ENCODE data around the gene SLC5A10. TPM values are rescaled to one million over a fixed set of nuclear protein-coding genes. Genes with fewer than 3 reads are reported as not detected.

SLC5A10 gene
- total RNA-seq, 6 experiments from 2014 or later: 0.07 to 0.14 TPM; not detected in 4

DNA sequence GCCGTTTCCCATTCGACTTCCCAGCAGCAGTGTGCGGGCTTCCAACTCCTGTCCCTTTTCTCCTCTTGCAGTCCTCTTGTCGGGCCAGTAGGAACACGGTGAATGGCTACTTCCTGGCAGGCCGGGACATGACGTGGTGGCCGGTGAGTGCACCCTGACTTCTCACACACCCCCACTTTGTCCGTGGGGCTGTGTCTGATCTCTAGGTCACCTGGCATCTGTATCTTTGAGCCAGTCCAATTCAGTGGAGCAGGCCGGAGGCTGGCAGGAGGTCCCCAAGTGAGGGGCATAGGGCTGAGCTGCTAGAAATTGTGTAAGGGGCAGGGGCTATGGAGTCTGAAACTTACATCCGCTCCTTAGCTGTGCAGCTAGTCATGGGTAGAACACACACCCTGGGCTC lies 6.6 kb downstream of the SLC5A10 start:
- 86% methylated on average over 10 of the region's 11 CpGs for WGBS (ENCODE audit: insufficient coverage, low coverage, low lambda C conversion rate, missing lambda C conversion rate)
- Histone ChIP-seq H3K9me3 (no peaks in the 10 kb centered on the region), H3K36me3 (no peaks in the 10 kb centered on the region), H3K4me3 (no peak overlapping the region), H3K27ac (no peak overlapping the region), H3K4me1 (no peaks in the 10 kb centered on the region), H3K27me3 (no peaks in the 10 kb centered on the region)
- intact Hi-C loops (cut with DNase I): no loop called here
- ATAC-seq: no peak
- no peak for TF ChIP-seq POLR2A (IDR thresholded peaks at IDR 0.05)
- TF ChIP-seq, protein P1, sequence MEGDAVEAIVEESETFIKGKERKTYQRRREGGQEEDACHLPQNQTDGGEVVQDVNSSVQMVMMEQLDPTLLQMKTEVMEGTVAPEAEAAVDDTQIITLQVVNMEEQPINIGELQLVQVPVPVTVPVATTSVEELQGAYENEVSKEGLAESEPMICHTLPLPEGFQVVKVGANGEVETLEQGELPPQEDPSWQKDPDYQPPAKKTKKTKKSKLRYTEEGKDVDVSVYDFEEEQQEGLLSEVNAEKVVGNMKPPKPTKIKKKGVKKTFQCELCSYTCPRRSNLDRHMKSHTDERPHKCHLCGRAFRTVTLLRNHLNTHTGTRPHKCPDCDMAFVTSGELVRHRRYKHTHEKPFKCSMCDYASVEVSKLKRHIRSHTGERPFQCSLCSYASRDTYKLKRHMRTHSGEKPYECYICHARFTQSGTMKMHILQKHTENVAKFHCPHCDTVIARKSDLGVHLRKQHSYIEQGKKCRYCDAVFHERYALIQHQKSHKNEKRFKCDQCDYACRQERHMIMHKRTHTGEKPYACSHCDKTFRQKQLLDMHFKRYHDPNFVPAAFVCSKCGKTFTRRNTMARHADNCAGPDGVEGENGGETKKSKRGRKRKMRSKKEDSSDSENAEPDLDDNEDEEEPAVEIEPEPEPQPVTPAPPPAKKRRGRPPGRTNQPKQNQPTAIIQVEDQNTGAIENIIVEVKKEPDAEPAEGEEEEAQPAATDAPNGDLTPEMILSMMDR (IDR thresholded peaks at IDR 0.05): no peak
- DNase-seq: no peak

DNA sequence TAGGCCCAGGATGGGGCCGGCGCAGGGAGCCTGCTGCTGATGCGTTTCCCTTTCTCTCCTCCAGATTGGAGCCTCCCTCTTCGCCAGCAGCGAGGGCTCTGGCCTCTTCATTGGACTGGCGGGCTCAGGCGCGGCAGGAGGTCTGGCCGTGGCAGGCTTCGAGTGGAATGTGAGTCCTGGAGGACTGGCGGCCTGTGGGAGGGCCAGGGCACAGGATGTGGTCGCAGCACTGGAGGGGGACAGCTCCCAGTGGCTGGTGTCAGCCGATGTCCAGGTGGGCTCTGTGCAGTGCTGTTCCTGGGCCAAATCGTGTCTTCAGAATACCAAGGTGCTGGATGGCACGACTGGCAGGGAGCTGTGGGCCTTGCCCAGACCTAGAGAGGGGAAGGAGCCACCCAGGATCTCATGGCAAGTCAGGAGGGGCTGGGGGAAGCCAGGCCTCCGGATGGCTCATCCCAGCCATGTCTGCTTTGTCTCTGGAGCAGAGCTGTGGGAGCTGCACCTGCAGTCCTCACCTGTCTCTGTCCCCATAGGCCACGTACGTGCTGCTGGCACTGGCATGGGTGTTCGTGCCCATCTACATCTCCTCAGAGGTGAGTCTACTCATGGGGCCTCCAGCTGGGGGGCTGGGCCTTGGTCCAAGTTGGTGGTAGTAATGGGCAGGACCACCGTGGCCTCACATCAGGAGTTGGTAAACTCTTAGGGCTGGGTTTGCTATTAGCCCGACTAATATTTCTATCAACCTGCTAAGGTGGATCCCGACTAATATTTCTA lies 7.3 kb downstream of the SLC5A10 start:
- Histone ChIP-seq H3K36me3 (no peaks in the 10 kb centered on the region), H3K27me3 (no peaks in the 10 kb centered on the region), H3K4me1 (no peaks in the 10 kb centered on the region), H3K9me3 (no peaks in the 10 kb centered on the region), H3K27ac (no peak overlapping the region), H3K4me3 (no peak overlapping the region)
- no peak for ATAC-seq
- 85% methylated on average over 9 of the region's 22 CpGs for WGBS (ENCODE audit: insufficient coverage, low coverage, low lambda C conversion rate, missing lambda C conversion rate)
- intact Hi-C loops (cut with DNase I): no loop called here
- TF ChIP-seq, protein P1 (IDR thresholded peaks at IDR 0.05): no peak
- no peak for TF ChIP-seq POLR2A (IDR thresholded peaks at IDR 0.05)
- DNase-seq: peak in 1 of 3 donors; percentile 43

DNA sequence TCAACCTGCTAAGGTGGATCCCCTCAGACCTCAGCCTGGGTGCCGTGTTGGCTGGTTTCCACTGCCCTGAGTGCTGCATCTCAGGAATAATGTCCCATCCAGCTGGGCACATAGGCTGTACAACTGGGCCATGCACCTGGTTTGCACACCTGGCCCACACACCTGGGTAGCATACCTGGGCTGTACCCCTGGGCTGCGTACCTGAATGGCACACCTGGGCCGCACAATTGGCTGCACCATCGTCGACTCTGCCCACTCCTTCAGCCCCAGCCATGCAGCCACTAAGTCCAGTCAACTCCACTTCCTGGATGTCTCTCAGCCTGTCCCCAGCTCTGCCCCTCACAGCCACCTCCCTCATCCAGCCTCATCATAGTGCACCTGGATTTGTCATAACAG lies 7.9 kb downstream of the SLC5A10 start:
- WGBS (ENCODE audit: insufficient coverage, low coverage, low lambda C conversion rate, missing lambda C conversion rate): 71% methylated on average over 2 of the region's 5 CpGs
- H3K36me3 ChIP-seq: no peaks in the 10 kb centered on the region
- no peaks in the 10 kb centered on the region for H3K27me3 ChIP-seq
- no peak for ATAC-seq
- intact Hi-C loops (cut with DNase I): no loop called here
- TF ChIP-seq POLR2A (IDR thresholded peaks at IDR 0.05): no peak
- TF ChIP-seq, protein P1 (IDR thresholded peaks at IDR 0.05): no peak
- H3K4me1 ChIP-seq: no peaks in the 10 kb centered on the region
- no peak for DNase-seq
- no peak overlapping the region for H3K27ac ChIP-seq
- H3K4me3 ChIP-seq: no peak overlapping the region
- no peaks in the 10 kb centered on the region for H3K9me3 ChIP-seq

DNA sequence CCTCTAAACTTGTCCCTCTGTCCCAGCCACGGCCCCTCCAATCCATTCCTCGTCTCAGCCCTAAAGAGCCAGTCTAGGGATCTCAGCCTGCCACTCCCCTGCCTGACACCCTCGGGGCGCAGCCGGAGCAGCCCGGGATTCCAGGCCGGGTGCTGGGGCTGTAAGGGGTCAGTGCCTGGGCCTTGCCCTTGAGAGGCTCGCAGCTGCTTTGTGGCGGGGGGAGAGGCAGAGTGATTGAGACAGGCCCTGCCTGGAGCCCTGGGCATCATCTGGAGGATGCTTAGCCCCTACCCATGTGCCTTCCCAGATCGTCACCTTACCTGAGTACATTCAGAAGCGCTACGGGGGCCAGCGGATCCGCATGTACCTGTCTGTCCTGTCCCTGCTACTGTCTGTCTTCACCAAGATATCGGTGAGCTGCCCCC lies 8.3 kb downstream of the SLC5A10 start:
- Histone ChIP-seq H3K9me3 (no peaks in the 10 kb centered on the region), H3K4me3 (no peak overlapping the region), H3K27ac (no peak overlapping the region), H3K36me3 (no peaks in the 10 kb centered on the region), H3K4me1 (no peaks in the 10 kb centered on the region), H3K27me3 (no peaks in the 10 kb centered on the region)
- intact Hi-C loops (cut with DNase I): no loop called here
- DNase-seq: no peak
- no peak for ATAC-seq
- no CpG with 5 or more reads among the region's 15 CpGs for WGBS (ENCODE audit: insufficient coverage, low coverage, low lambda C conversion rate, missing lambda C conversion rate)
- TF ChIP-seq POLR2A (IDR thresholded peaks at IDR 0.05): no peak
- TF ChIP-seq, protein P1 (IDR thresholded peaks at IDR 0.05): no peak
